ENCODE measurements around the gene CACNB1.

DNA sequence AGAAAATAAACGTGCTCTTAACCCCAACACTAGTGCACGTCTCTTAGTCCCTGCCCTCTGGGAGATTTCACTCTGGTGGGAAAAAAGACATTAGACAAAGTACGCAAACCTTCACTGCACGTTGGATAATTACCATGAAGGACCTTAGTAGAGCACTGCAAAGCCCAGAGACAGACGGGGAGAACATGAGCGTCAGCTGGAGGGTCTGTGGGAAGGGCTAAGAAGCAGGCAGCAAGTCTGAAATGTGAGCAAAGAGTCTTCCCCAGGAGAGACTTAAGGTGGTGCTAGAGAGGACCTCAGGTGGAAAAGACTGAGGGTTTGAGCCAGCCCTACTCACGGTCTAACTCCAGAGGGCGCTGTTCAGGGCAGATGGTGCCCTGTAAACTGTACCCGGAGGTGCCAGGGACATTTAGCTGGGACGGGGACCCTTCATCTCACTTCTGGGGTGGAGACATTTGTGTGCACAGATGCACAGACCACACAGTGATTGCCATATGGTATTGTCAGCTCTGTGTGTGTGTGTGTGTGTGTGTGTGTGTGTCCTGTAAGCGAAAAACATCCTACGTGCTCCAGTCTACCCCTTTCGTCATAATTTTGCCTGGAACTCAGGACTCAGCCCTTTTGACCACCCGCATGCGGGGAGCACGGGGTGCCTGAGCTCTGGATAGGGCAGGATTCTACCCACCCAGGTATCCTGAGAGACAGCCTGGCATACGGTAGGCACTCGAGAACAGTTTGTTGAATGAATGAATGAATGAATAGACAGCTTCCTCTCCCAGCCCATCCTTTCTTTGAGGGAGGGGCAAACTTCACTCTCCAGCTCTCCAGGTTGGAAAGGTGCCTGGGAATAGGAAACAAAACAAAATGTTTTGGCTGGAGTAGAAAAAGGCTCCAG, 38.3 kb upstream of the CACNB1 start:
- TF ChIP-seq EP300 (IDR thresholded peaks at IDR 0.05) = no peak
- TF ChIP-seq, protein P1, sequence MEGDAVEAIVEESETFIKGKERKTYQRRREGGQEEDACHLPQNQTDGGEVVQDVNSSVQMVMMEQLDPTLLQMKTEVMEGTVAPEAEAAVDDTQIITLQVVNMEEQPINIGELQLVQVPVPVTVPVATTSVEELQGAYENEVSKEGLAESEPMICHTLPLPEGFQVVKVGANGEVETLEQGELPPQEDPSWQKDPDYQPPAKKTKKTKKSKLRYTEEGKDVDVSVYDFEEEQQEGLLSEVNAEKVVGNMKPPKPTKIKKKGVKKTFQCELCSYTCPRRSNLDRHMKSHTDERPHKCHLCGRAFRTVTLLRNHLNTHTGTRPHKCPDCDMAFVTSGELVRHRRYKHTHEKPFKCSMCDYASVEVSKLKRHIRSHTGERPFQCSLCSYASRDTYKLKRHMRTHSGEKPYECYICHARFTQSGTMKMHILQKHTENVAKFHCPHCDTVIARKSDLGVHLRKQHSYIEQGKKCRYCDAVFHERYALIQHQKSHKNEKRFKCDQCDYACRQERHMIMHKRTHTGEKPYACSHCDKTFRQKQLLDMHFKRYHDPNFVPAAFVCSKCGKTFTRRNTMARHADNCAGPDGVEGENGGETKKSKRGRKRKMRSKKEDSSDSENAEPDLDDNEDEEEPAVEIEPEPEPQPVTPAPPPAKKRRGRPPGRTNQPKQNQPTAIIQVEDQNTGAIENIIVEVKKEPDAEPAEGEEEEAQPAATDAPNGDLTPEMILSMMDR (IDR thresholded peaks at IDR 0.05) = peak in 2 of 5 experiments; percentile 10 to 27

All from tibial nerve (tissue), 4 donors.